Measurements from ENCODE around the gene DCLRE1A. TPM values are rescaled to one million over a fixed set of nuclear protein-coding genes. Genes with fewer than 3 reads are reported as not detected.
A peak's percentile ranks its signal among the peaks of the same experiment; 100 is the strongest.
"Not testable (repeated sequence)": the region's sequence is repeated elsewhere in the genome, so short reads cannot be mapped to it uniquely, and the experiment has no call there.

Gene DCLRE1A
- total RNA-seq, 2 experiments from 2014 or later = 11.5 to 18.4 TPM

DNA sequence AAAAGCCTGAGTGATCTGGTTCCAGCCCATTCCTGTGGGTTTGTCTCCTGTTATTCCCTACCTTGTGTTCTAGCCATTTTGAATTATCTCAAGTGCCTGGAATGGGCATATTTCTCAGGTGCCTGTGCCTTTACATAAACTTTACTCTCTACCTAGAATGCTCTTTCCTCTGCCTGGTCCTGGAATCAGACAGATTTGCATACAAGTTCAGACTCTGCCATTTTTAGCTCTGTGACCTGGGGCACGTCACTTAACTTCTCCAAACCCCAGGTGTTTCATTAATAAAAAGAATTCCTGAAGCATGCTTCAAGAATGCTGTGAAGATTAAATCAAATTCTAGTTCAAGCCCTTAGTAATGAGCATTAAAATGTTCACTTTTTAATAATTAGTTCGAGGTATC, 7.8 kb downstream of the DCLRE1A start:
- Histone ChIP-seq H3K79me2 (ENCODE audit: insufficient read depth, low read depth, low read length) (peaks cover 22% of the 10 kb centered on the region; the same call in 1 of the 2 replicates), H3K9me2 (ENCODE audit: insufficient read depth, low read length) (no peaks in the 10 kb centered on the region), H4K20me1 (ENCODE audit: insufficient read depth, low read length) (no peaks in the 10 kb centered on the region), H3K4me2 (ENCODE audit: low read length) (peak overlapping the region; percentile 34), H3K9me3 (ENCODE audit: low read length) (no peaks in the 10 kb centered on the region), H2AFZ (ENCODE audit: low read length) (no peak overlapping the region), H3K4me1 (ENCODE audit: insufficient read depth, low read length, poor library complexity, severe bottlenecking) (peaks cover 40% of the 10 kb centered on the region), H3K4me3 (ENCODE audit: low read depth, low read length, poor library complexity, severe bottlenecking) (no peak overlapping the region), H3K36me3 (ENCODE audit: insufficient read depth, low read length) (peaks cover 66% of the 10 kb centered on the region), H3K27ac (ENCODE audit: low read depth, low read length, poor library complexity, severe bottlenecking) (no peak overlapping the region)
- intact Hi-C loops (cut with micrococcal nuclease; ENCODE audit: unreplicated experiment) = no loop called here
- ChIA-PET CTCF (ENCODE audit: unreplicated experiment) (no interaction called here), POLR2A (no interaction called here)
- no peak for DNase-seq (ENCODE audit: low spot score)
- BruUV-seq (replicated peaks) = no TSS peak
- TF ChIP-seq EZH2phosphoT487 (IDR thresholded peaks at IDR 0.05; ENCODE audit: borderline replicate concordance, low read depth, low read length) = no peak
- TF ChIP-seq, protein P1, sequence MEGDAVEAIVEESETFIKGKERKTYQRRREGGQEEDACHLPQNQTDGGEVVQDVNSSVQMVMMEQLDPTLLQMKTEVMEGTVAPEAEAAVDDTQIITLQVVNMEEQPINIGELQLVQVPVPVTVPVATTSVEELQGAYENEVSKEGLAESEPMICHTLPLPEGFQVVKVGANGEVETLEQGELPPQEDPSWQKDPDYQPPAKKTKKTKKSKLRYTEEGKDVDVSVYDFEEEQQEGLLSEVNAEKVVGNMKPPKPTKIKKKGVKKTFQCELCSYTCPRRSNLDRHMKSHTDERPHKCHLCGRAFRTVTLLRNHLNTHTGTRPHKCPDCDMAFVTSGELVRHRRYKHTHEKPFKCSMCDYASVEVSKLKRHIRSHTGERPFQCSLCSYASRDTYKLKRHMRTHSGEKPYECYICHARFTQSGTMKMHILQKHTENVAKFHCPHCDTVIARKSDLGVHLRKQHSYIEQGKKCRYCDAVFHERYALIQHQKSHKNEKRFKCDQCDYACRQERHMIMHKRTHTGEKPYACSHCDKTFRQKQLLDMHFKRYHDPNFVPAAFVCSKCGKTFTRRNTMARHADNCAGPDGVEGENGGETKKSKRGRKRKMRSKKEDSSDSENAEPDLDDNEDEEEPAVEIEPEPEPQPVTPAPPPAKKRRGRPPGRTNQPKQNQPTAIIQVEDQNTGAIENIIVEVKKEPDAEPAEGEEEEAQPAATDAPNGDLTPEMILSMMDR (conservative IDR thresholded peaks at IDR 0.05; ENCODE audit: low read length) = no peak

DNA sequence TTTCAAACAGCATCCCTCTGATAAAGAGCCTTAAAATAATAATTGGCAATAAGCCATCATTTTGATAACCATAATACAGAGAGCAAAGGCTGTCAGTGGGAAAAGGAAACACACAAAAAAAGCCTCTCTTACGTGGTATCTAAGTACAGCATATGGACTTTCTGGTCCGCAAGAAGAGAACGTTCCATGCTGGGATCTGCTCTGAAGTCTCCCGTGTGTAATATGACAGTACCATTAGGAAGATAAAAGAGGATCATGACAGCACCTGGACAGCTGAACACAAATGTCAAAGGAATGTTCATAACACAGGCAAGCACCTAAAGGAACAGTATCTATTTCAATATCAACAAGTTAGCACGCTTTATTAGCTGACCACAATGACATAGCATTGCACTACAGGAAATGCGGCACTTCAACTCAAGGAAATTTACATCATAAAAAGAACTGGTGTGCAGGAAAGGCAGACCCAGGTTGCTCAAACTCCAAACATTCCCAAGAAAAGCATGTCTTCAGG, 9.9 kb downstream of the DCLRE1A start:
- no TSS peak for BruUV-seq (replicated peaks)
- TF ChIP-seq EZH2phosphoT487 (IDR thresholded peaks at IDR 0.05; ENCODE audit: borderline replicate concordance, low read depth, low read length) = no peak
- TF ChIP-seq, protein P1 (conservative IDR thresholded peaks at IDR 0.05; ENCODE audit: low read length) = no peak
- no peak overlapping the region for H3K27ac ChIP-seq (ENCODE audit: low read depth, low read length, poor library complexity, severe bottlenecking)
- H3K4me3 ChIP-seq (ENCODE audit: low read depth, low read length, poor library complexity, severe bottlenecking) = no peak overlapping the region
- H2AFZ ChIP-seq (ENCODE audit: low read length) = no peak overlapping the region
- ChIA-PET CTCF (ENCODE audit: unreplicated experiment) (no interaction called here), POLR2A (interaction anchor here (0.7 to 1.4 kb wide), 3 partner anchors 15 to 31 kb away, joined by 3 to 5 read pairs (median 4); no protein-coding TSS in a partner anchor)
- H3K79me2 ChIP-seq (ENCODE audit: insufficient read depth, low read depth, low read length) = peaks cover 9% of the 10 kb centered on the region; the same call in 1 of the 2 replicates
- intact Hi-C loops (cut with micrococcal nuclease; ENCODE audit: unreplicated experiment) = no loop called here
- H3K4me2 ChIP-seq (ENCODE audit: low read length) = no peak overlapping the region
- no peaks in the 10 kb centered on the region for H3K9me3 ChIP-seq (ENCODE audit: low read length)
- H3K36me3 ChIP-seq (ENCODE audit: insufficient read depth, low read length) = peaks cover 69% of the 10 kb centered on the region
- H3K4me1 ChIP-seq (ENCODE audit: insufficient read depth, low read length, poor library complexity, severe bottlenecking) = peaks cover 20% of the 10 kb centered on the region
- no peaks in the 10 kb centered on the region for H3K9me2 ChIP-seq (ENCODE audit: insufficient read depth, low read length)
- H4K20me1 ChIP-seq (ENCODE audit: insufficient read depth, low read length) = no peaks in the 10 kb centered on the region
- DNase-seq (ENCODE audit: low spot score) = no peak

DNA sequence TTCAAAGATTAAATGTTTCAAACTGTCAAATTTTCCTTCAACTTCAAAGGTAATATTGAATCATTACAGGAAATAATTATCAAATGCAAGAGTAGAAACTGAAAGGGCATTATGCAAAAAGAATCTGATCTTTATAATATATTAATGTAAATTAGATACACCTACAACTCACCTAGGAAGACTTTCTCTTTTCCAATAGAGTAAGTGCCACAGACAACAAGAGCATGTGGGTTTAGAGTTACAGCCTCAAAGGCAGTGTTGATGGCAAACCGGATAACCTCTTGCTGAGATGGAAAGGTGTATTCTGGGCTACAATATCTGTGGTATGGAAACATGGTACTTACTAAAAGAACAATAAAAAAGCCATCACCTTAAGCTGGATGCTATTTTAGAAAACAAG, 11.7 kb downstream of the DCLRE1A start:
- H2AFZ ChIP-seq (ENCODE audit: low read length) = no peak overlapping the region
- H3K79me2 ChIP-seq (ENCODE audit: insufficient read depth, low read depth, low read length) = peaks cover 6% of the 10 kb centered on the region; the same call in 1 of the 2 replicates
- no peaks in the 10 kb centered on the region for H3K9me3 ChIP-seq (ENCODE audit: low read length)
- no peak overlapping the region for H3K4me3 ChIP-seq (ENCODE audit: low read depth, low read length, poor library complexity, severe bottlenecking)
- no peak for DNase-seq (ENCODE audit: low spot score)
- peaks cover 14% of the 10 kb centered on the region for H3K4me1 ChIP-seq (ENCODE audit: insufficient read depth, low read length, poor library complexity, severe bottlenecking)
- H3K36me3 ChIP-seq (ENCODE audit: insufficient read depth, low read length) = peaks cover 77% of the 10 kb centered on the region
- H3K4me2 ChIP-seq (ENCODE audit: low read length) = no peak overlapping the region
- ChIA-PET CTCF (ENCODE audit: unreplicated experiment) (no interaction called here), POLR2A (interaction anchor here (0.6 to 1.7 kb wide), 3 partner anchors 11 to 119 kb away, joined by 3 to 5 read pairs (median 3); no protein-coding TSS in a partner anchor)
- BruUV-seq (replicated peaks) = no TSS peak
- TF ChIP-seq EZH2phosphoT487 (IDR thresholded peaks at IDR 0.05; ENCODE audit: borderline replicate concordance, low read depth, low read length) = no peak
- TF ChIP-seq, protein P1 (conservative IDR thresholded peaks at IDR 0.05; ENCODE audit: low read length) = no peak
- H4K20me1 ChIP-seq (ENCODE audit: insufficient read depth, low read length) = no peaks in the 10 kb centered on the region; the same call in 1 of the 2 replicates
- intact Hi-C loops (cut with micrococcal nuclease; ENCODE audit: unreplicated experiment) = no loop called here
- H3K27ac ChIP-seq (ENCODE audit: low read depth, low read length, poor library complexity, severe bottlenecking) = no peak overlapping the region
- no peaks in the 10 kb centered on the region for H3K9me2 ChIP-seq (ENCODE audit: insufficient read depth, low read length)

DNA sequence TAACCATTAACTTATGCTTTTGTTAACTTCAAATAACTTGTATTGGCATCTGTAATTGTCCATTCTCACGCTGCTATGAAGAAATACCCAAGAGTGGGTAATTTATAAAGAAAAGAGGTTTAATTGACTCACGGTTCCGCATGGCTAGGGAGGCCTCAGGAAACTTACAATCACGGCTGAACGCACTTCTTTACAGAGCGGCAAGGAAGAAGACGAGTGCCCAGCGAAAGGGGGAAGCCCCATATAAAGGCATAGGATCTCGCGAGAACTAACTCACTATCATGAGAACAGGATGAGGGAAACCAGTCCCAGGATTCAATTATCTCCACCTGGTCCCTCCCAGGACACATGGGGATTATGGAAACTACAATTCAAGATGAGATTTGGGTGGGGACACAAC, 25.3 kb downstream of the DCLRE1A start:
- H3K4me3 ChIP-seq (ENCODE audit: low read depth, low read length, poor library complexity, severe bottlenecking); H3K4me2 ChIP-seq (ENCODE audit: low read length); POLR2A ChIA-PET; H3K79me2 ChIP-seq (ENCODE audit: insufficient read depth, low read depth, low read length); intact Hi-C loops (cut with micrococcal nuclease; ENCODE audit: unreplicated experiment); H4K20me1 ChIP-seq (ENCODE audit: insufficient read depth, low read length); H3K9me2 ChIP-seq (ENCODE audit: insufficient read depth, low read length); H3K36me3 ChIP-seq (ENCODE audit: insufficient read depth, low read length); H3K27ac ChIP-seq (ENCODE audit: low read depth, low read length, poor library complexity, severe bottlenecking); CTCF ChIA-PET (ENCODE audit: unreplicated experiment); H2AFZ ChIP-seq (ENCODE audit: low read length); H3K4me1 ChIP-seq (ENCODE audit: insufficient read depth, low read length, poor library complexity, severe bottlenecking); BruUV-seq (replicated peaks); H3K9me3 ChIP-seq (ENCODE audit: low read length): not testable (repeated sequence)
- peak; percentile 16 for DNase-seq (ENCODE audit: low spot score)

Measured in OCI-LY7 (cell line).